Activated CD4-positive, alpha-beta memory T cell treated with anti-CD3 and anti-CD28 coated beads, Interleukin-2, amount 10 ng/mL, durations not matched to agents 7 days and 5 days (primary cell): ENCODE results near the gene CPSF7. TPM values are rescaled to one million over a fixed set of nuclear protein-coding genes. Genes with fewer than 3 reads are reported as not detected.
A peak's percentile ranks its signal among the peaks of the same experiment; 100 is the strongest.
"Not testable (repeated sequence)": the region's sequence is repeated elsewhere in the genome, so short reads cannot be mapped to it uniquely, and the experiment has no call there.

Experiments used
- CTCF ChIA-PET: fragments of 350-600 bp; sonication (Branson Sonifier 250); formaldehyde crosslinking; loops from one replicate; lab custom pipeline; 2021; ENCODE audit warnings: antibody characterized with exemption, inconsistent platforms; lab: Charles Lee
- POLR2A ChIA-PET: fragments of 350-600 bp; sonication (Branson Sonifier 250); formaldehyde crosslinking; loops from one replicate; lab custom pipeline; 2021; ENCODE audit warnings: antibody characterized with exemption; lab: Charles Lee
- DNase-seq: peaks from one replicate; pipeline ENCODE4 v3.0.0-alpha.2; 2020
- H3K27ac Mint-ChIP-seq: one replicate; pipeline ENCODE4 v1.8.0; 2021; ENCODE audit warnings: mild to moderate bottlenecking, mixed read lengths
- H3K27me3 Mint-ChIP-seq: one replicate; pipeline ENCODE4 v1.8.0; 2021; ENCODE audit warnings: mixed read lengths
- H3K36me3 Mint-ChIP-seq: one replicate; pipeline ENCODE4 v1.8.0; 2021; ENCODE audit warnings: low read depth, mixed read lengths
- H3K4me1 Mint-ChIP-seq: one replicate; pipeline ENCODE4 v1.8.0; 2021; ENCODE audit warnings: mixed read lengths
- H3K4me3 Mint-ChIP-seq: one replicate; pipeline ENCODE4 v1.8.0; 2021; ENCODE audit warnings: mild to moderate bottlenecking, mixed read lengths
- H3K9me3 Mint-ChIP-seq: one replicate; pipeline ENCODE4 v1.8.0; 2021; ENCODE audit warnings: mixed read lengths
- total RNA-seq, 2 experiments: library from RNA; stranded (reverse); gene quantifications; one replicate each; pipeline ENCODE4 v1.2.3, GENCODE V29; 2021

Gene CPSF7
- total RNA-seq, 2 experiments from 2014 or later = 89.6 to 90.2 TPM

DNA sequence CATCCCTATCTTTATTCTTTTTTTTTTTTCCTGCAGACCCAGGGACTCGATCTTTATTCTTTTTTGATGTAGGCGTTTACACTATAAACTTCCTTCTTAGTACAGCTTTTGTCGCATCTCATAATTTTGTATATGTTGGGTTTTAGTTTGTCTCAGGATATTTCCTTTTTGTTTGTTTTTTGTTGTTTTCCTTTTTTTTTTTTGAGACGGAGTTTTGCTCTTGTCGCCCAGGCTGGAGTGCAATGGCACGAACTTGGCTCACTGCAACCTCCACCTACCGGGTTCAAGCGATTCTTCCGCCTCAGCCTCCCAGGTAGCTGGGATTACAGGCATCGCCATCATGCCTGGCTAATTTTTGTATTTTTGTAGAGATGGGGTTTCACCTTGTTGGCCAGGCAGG lies 1.1 kb upstream of the CPSF7 start:
- Mint-ChIP-seq H3K27ac (peak overlapping the region; percentile 99), H3K4me1 (peaks cover 64% of the 10 kb centered on the region), H3K4me3 (peak overlapping the region; percentile 99), H3K36me3 (peaks cover 55% of the 10 kb centered on the region)
- not testable (repeated sequence) for DNase-seq, H3K27me3 Mint-ChIP-seq, H3K9me3 Mint-ChIP-seq
- POLR2A ChIA-PET = interaction anchor here (0.8 to 4.5 kb wide), 6 partner anchors 16 to 388 kb away, joined by 4 to 51 read pairs (median 28); partner anchors contain the start of genes CYB561A3, DDB1, TKFC and TMEM138
- CTCF ChIA-PET = interaction anchor here (1.1 to 2.9 kb wide), 4 partner anchors 16 to 97 kb away, joined by 4 to 22 read pairs (median 12); partner anchors contain the start of gene TMEM216

GRCh38 chr11:61429346-61429690 lies 457 bp downstream of the CPSF7 start:
- POLR2A ChIA-PET = interaction anchor here (0.9 to 4.5 kb wide), 25 partner anchors 9 to 516 kb away, joined by 3 to 51 read pairs (median 5); partner anchors contain the start of genes CYB561A3, DDB1, LRRC10B and TKFC
- CTCF ChIA-PET = interaction anchor here (0.6 to 2.9 kb wide), 9 partner anchors 9 to 387 kb away, joined by 3 to 22 read pairs (median 4); partner anchors contain the start of genes CYB561A3 and TMEM138
- DNase-seq = peak; percentile 72
- H3K4me1 Mint-ChIP-seq = peaks cover 66% of the 10 kb centered on the region
- H3K27ac Mint-ChIP-seq = peak overlapping the region; percentile 99
- H3K27me3 Mint-ChIP-seq = no peaks in the 10 kb centered on the region
- H3K36me3 Mint-ChIP-seq = peaks cover 58% of the 10 kb centered on the region
- H3K4me3 Mint-ChIP-seq = peak overlapping the region; percentile 99
- no peaks in the 10 kb centered on the region for H3K9me3 Mint-ChIP-seq

GRCh38 chr11:61425367-61426131 lies 4.2 kb downstream of the CPSF7 start:
- Mint-ChIP-seq H3K4me3 (no peak overlapping the region), H3K36me3 (peaks cover 78% of the 10 kb centered on the region), H3K4me1 (peaks cover 56% of the 10 kb centered on the region), H3K27me3 (no peaks in the 10 kb centered on the region), H3K27ac (peak overlapping the region; percentile 63), H3K9me3 (no peaks in the 10 kb centered on the region)
- ChIA-PET POLR2A (interaction anchor here (1.6 kb wide), 1 partner anchor 90 kb away, joined by 3 read pairs; no protein-coding TSS in a partner anchor), CTCF (interaction anchor here (1.3 to 3.3 kb wide), 2 partner anchors 10 to 20 kb away, joined by 3 to 17 read pairs; no protein-coding TSS in a partner anchor)
- no peak for DNase-seq

DNA sequence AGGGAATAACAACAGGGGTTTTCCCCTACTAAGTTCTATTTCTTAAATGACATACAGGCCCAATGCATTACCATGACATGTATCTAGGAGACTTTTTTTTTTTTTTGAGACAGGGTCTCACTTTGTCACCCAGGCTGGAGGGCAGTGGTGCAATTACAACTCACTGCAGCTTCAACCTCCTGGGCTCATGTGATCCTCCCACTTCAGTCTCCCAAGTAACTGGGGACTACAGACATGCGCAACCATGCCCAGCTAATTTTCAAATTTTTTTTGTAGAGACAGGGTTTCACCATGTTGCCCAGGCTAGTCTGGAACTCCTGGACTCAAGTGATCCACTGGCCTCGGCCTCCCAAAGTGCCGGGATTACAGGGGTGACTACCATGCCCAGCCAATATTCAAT lies 7.5 kb downstream of the CPSF7 start:
- Mint-ChIP-seq H3K27me3 (no peaks in the 10 kb centered on the region), H3K4me1 (peaks cover 60% of the 10 kb centered on the region), H3K9me3 (no peaks in the 10 kb centered on the region), H3K4me3 (no peak overlapping the region), H3K36me3 (peaks cover 89% of the 10 kb centered on the region), H3K27ac (no peak overlapping the region)
- ChIA-PET CTCF (interaction anchor here (0.6 to 2.3 kb wide), 2 partner anchors 13 to 86 kb away, joined by 3 to 9 read pairs; no protein-coding TSS in a partner anchor), POLR2A (no interaction called here)
- no peak for DNase-seq

- POLR2A ChIA-PET = interaction anchor here (0.9 kb wide), 1 partner anchor 11 kb away, joined by 3 read pairs; no protein-coding TSS in a partner anchor
- Mint-ChIP-seq H3K9me3 (no peaks in the 10 kb centered on the region), H3K27ac (peak overlapping the region; percentile 18), H3K27me3 (no peaks in the 10 kb centered on the region), H3K4me1 (peaks cover 65% of the 10 kb centered on the region), H3K4me3 (no peak overlapping the region), H3K36me3 (peaks cover 96% of the 10 kb centered on the region)
- CTCF ChIA-PET = interaction anchor here (1.3 kb wide), 1 partner anchor 17 kb away, joined by 3 read pairs; no protein-coding TSS in a partner anchor
- DNase-seq = no peak
These were observed 11.6 kb downstream of the CPSF7 start for GRCh38 chr11:61418136-61418535.

GRCh38 chr11:61417670-61418069 lies 12.1 kb downstream of the CPSF7 start:
- Mint-ChIP-seq H3K9me3 (no peaks in the 10 kb centered on the region), H3K4me3 (no peak overlapping the region), H3K27me3 (no peaks in the 10 kb centered on the region), H3K27ac (peak overlapping the region; percentile 18), H3K36me3 (peaks cover 98% of the 10 kb centered on the region), H3K4me1 (peaks cover 65% of the 10 kb centered on the region)
- POLR2A ChIA-PET = interaction anchor here (0.9 kb wide), 1 partner anchor 10 kb away, joined by 3 read pairs; no protein-coding TSS in a partner anchor
- CTCF ChIA-PET = interaction anchor here (0.7 to 1.3 kb wide), 3 partner anchors 18 to 82 kb away, joined by 3 to 5 read pairs (median 3); no protein-coding TSS in a partner anchor
- no peak for DNase-seq

- ChIA-PET POLR2A (no interaction called here), CTCF (interaction anchor here (0.7 to 1.2 kb wide), 3 partner anchors 30 to 94 kb away, joined by 3 to 5 read pairs (median 3); no protein-coding TSS in a partner anchor)
- Mint-ChIP-seq H3K9me3 (no peaks in the 10 kb centered on the region), H3K27ac (peak overlapping the region; percentile 44), H3K4me1 (peaks cover 60% of the 10 kb centered on the region), H3K4me3 (no peak overlapping the region), H3K27me3 (no peaks in the 10 kb centered on the region), H3K36me3 (peaks cover 94% of the 10 kb centered on the region)
- no peak for DNase-seq
These were observed 12.8 kb downstream of the CPSF7 start for GRCh38 chr11:61416941-61417340.

DNA sequence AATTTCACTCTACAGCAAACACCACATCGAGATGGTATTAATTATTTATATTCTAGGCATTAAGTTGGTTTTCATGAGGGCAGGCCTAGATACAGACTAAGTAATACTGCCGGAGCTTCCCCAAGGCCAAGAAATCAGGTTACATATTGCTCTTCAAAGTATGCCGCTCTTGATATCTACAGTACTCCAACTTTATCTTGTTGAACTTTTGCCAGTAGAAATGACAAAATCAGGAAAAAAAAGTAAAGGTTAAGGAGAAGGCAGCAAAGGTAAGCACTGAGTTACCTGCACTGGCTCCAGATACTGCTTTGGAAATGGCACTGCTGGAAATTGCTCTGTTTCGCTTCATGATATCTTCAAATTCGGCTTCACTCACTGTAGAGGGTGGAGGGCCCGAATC lies 14.4 kb downstream of the CPSF7 start:
- H3K27me3 Mint-ChIP-seq = no peaks in the 10 kb centered on the region
- H3K27ac Mint-ChIP-seq = peak overlapping the region; percentile 48
- CTCF ChIA-PET = no interaction called here

GRCh38 chr11:61414547-61414946 lies 15.2 kb downstream of the CPSF7 start:
- no peak for DNase-seq
- H3K4me1 Mint-ChIP-seq = peaks cover 48% of the 10 kb centered on the region
- H3K27me3 Mint-ChIP-seq = no peaks in the 10 kb centered on the region
- no peaks in the 10 kb centered on the region for H3K9me3 Mint-ChIP-seq
- H3K27ac Mint-ChIP-seq = peak overlapping the region; percentile 82
- peaks cover 86% of the 10 kb centered on the region for H3K36me3 Mint-ChIP-seq
- POLR2A ChIA-PET = no interaction called here
- CTCF ChIA-PET = no interaction called here
- H3K4me3 Mint-ChIP-seq = no peak overlapping the region

More for the DNA sequence above, 14.4 kb downstream of the CPSF7 start:
- no peak for DNase-seq
- H3K36me3 Mint-ChIP-seq = peaks cover 91% of the 10 kb centered on the region
- H3K9me3 Mint-ChIP-seq = no peaks in the 10 kb centered on the region
- POLR2A ChIA-PET = no interaction called here
- H3K4me1 Mint-ChIP-seq = peaks cover 52% of the 10 kb centered on the region
- no peak overlapping the region for H3K4me3 Mint-ChIP-seq

- ChIA-PET CTCF (no interaction called here), POLR2A (interaction anchor here (0.8 to 1.6 kb wide), 3 partner anchors 15 to 52 kb away, joined by 3 to 4 read pairs (median 4); partner anchors contain the start of gene TMEM216)
- no peaks in the 10 kb centered on the region for H3K9me3 Mint-ChIP-seq
- peaks cover 43% of the 10 kb centered on the region for H3K4me1 Mint-ChIP-seq
- peaks cover 79% of the 10 kb centered on the region for H3K36me3 Mint-ChIP-seq
- DNase-seq = no peak
- no peaks in the 10 kb centered on the region for H3K27me3 Mint-ChIP-seq
- H3K27ac Mint-ChIP-seq = peak overlapping the region; percentile 60
- no peak overlapping the region for H3K4me3 Mint-ChIP-seq
These were observed 16.3 kb downstream of the CPSF7 start for GRCh38 chr11:61413496-61413895.

- CTCF ChIA-PET = no interaction called here
- Mint-ChIP-seq H3K9me3 (no peaks in the 10 kb centered on the region), H3K27me3 (no peaks in the 10 kb centered on the region), H3K36me3 (peaks cover 76% of the 10 kb centered on the region), H3K4me1 (peaks cover 28% of the 10 kb centered on the region), H3K4me3 (no peak overlapping the region), H3K27ac (no peak overlapping the region)
- DNase-seq = no peak
- POLR2A ChIA-PET = interaction anchor here (1.2 to 1.9 kb wide), 4 partner anchors 10 to 51 kb away, joined by 3 to 5 read pairs (median 4); no protein-coding TSS in a partner anchor
These were observed 18.2 kb downstream of the CPSF7 start for GRCh38 chr11:61411589-61411988.

DNA sequence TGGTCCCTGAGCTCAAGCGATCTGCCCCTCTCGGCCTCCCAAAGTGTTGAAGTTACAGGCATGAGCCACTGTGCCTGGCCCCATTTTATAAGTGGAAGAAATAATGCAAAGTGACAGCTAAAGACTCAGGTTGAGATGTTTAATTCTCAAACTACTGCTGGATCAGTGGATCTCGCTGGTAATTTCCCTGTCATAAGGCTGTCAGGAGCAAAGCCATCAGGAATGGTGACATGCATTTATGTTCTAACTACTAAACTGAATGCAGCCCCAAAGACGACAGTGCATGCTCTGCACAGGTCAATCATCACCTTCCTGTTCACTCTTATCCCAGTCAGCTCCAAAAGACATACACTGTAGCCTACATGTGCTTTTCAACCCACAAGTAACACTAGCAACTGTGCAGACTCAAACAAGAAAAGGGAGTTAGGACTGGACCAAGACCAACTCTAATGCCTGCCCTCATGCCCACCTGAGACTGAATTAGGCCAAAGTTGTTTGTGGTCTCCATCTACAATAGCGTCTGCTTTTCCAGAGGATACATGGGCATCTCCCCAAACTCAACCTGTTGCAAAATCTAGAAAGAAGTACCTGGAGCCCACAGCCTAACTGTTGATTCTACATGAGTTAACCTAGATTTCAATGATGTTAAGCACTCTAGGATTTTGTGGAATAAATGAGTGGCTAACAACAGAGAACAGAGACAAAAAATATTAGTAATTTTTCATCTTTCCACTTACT lies 22.6 kb downstream of the CPSF7 start:
- CTCF ChIA-PET = interaction anchor here (1.1 kb wide), 1 partner anchor 14 kb away, joined by 3 read pairs; the partner anchor contains the start of gene TMEM216
- H3K27me3 Mint-ChIP-seq = no peaks in the 10 kb centered on the region
- peaks cover 2% of the 10 kb centered on the region for H3K4me1 Mint-ChIP-seq
- H3K36me3 Mint-ChIP-seq = peaks cover 75% of the 10 kb centered on the region
- H3K4me3 Mint-ChIP-seq = no peak overlapping the region
- no peak overlapping the region for H3K27ac Mint-ChIP-seq
- no peak for DNase-seq
- no peaks in the 10 kb centered on the region for H3K9me3 Mint-ChIP-seq
- POLR2A ChIA-PET = interaction anchor here (1.3 to 2.5 kb wide), 4 partner anchors 11 to 23 kb away, joined by 3 to 7 read pairs (median 5); partner anchors contain the start of genes CPSF7, SDHAF2 and TMEM216
